Measurements from ENCODE around the gene RPS23. TPM values are rescaled to one million over a fixed set of nuclear protein-coding genes. Genes with fewer than 3 reads are reported as not detected.

RPS23 gene
- total RNA-seq, 1 donor from 2014 or later, result 2,405 TPM

DNA sequence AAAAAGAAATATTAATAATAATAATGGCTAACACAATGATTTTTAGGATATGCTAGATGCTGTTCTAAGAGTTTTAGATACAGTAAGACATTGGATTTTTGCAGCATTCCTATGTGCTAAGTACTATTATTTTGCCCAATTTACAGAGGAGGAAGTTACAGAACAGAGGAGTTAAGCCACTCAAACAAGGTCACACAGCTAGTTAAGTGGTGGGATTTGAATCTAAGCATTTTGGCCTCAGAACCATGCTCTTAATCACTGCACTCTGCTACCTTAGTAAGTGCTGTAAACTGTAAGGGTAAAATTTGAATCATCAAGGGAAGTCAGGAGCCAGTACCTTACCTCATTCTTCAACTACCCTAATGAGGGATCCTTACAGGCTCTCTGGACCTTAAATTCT, 25.4 kb downstream of the RPS23 start:
- intact Hi-C loops (cut with micrococcal nuclease), result no loop called here

DNA sequence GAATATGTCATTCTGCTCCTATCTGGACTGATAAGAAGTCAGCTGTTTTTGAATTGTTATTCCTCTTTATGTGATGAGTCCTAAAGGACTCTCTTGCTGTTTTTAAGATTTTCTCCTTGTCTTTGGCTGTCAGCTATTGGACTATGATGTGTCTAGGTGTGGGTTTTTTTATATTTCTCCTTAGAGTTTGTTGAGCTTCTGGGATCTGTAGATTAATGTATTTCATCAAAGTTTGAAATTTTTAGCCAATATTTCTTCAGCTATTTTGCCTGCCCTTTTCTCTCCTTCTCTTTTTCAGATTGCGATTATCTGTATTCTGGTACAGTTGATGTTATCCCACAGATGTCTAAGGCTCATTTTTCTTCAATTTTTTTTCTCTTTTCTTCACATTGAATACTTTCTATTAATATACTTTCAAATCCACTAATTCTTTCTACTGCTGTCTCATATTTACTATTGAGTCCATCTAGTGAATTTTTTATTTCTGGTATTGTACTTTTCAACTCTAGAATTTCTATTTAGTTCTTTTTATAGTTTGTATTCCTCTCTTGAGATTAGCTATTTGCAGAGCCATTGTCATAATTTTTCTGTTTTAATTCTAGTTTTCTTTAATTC, 31.1 kb downstream of the RPS23 start:
- intact Hi-C loops (cut with micrococcal nuclease), result no loop called here

DNA sequence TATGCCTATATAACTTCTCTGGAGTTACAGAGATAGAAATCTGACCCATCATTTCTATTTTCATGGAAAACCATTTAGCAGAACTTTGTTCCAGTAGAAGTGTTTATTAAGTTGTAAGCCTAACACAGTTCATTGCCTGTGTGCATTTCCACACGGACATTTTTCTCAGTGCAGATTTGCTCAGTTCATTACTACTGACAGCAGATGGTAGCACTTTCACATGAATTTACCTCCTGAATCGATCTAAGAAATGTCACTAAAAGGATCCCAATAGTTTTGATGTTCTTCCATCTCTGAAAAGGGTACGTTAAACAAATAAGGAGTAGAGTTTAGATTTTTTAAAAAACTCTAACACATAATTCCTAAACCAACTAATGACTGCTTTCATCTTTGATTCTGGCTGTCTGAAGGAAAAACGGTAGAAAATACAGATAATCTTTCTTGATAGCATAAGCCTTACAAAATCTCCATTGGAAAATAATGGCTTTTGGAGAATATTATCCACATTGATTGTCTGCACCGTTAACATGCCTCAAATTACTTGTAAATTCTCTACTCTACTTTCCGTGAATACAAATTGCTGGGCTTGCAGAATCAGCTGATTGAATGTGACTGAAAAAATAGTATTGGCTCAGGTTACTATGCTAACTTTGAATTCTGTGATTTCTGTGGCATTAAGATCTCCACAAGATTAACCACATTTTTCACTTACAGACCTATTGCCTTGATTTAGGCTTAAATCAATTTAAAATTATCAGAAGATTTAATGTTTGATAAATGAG, 33.1 kb downstream of the RPS23 start:
- intact Hi-C loops (cut with micrococcal nuclease), result no loop called here

DNA sequence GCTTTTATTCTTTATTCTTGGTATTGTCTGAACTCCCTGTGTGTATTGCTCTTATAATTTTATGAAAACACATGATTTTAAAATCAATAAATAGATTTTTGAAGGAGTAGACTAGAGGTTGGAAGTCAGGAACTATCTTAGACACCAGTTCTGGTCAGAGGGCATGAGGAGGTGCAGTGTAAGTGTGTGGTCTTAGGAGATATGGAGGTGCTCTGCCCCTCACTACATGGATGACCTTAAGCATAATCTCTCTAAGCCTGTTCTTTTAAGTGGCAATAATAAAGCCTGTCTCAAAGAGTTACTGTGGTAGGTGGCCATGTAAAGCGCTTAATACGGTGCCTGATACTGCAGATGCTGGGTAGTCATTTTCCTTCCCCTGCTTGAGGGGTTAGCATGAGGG, 34.0 kb downstream of the RPS23 start:
- intact Hi-C loops (cut with micrococcal nuclease), result no loop called here

DNA sequence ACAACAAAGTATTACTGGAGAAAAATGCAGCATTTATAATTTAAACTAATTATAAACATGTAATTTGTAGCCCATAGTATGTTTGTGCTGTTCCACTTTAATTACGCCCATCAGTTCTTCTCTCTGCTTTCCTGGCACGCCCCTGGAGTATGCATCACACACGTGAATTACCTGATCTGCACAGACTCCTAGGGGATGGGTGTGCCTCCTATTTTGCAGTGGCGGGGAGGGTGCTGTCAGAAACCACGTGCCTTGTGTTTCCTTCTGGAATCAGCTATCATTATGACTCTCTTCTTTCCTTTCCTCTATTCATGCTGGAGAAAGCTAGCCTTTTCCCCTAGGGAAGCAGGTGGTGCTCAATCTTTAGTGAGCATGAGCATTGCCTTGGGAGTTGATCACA, 43.3 kb downstream of the RPS23 start:
- intact Hi-C loops (cut with micrococcal nuclease), result no loop called here

DNA sequence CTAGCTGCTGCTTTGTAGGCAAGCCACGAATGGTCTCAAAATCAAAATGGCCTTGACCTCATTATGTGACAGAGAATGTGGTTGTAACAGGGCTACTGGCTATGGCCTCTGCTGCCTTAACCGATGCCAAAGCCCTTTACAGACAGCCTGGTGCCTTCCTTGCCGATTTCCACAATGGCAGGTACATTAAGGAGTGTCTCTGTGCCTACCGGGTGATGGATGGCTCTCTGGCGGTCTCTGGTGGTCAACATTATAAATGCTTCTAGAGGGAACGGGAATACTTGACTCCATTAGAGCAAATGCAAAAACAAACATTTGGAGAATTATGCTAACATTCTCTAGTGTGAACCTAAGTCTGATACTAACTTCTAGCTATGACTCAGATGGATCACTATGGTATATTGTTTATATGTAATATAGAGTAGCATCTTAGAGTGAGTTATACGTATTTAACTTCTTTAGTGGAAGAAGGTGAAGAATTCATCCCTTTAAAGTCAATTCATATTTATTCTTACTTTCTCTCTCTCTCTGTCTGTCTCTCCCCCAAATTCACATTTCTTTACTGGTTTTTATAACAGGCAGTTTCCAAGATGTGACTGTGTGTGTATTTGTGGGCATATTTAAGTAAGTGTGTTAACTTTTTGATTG, 52.5 kb downstream of the RPS23 start:
- intact Hi-C loops (cut with micrococcal nuclease), result loop anchor here (1.0 to 2.0 kb wide), 4 partner anchors 51 to 800 kb away; partner anchors contain the start of gene SSBP2
